HG03095 (cell line): Measurements from ENCODE around the gene KLK4.
A peak's percentile ranks its signal among the peaks of the same experiment; 100 is the strongest.
"Not testable (repeated sequence)": the region's sequence is repeated elsewhere in the genome, so short reads cannot be mapped to it uniquely, and the experiment has no call there.

ENCODE experiments used
- ATAC-seq: cut with Tn5 transposase; IDR thresholded peaks from one replicate; pipeline ENCODE4 v1.9.1; 2021; ENCODE audit warnings: moderate library complexity; ENCODE audit not compliant: unreplicated experiment

Gene KLK4

DNA sequence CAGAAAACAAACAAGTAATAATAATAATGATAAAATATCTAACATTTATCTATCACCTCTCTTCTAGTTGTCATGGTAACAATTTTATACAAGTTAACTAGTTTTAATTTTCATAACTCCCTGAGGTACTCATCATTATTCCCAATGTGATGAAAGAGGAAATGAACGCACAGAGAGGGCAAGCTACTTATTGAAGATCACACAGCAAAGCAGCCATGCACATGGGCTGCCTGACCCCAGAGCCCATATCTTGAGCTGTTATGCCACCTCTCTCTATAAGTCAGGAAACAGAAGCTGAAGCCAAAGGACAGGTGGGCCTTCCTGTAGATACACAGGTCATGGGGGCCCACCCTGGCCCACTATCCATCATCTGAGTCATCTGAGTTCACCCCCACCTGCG lies 4.9 kb upstream of the KLK4 start:
- ATAC-seq = no peak

DNA sequence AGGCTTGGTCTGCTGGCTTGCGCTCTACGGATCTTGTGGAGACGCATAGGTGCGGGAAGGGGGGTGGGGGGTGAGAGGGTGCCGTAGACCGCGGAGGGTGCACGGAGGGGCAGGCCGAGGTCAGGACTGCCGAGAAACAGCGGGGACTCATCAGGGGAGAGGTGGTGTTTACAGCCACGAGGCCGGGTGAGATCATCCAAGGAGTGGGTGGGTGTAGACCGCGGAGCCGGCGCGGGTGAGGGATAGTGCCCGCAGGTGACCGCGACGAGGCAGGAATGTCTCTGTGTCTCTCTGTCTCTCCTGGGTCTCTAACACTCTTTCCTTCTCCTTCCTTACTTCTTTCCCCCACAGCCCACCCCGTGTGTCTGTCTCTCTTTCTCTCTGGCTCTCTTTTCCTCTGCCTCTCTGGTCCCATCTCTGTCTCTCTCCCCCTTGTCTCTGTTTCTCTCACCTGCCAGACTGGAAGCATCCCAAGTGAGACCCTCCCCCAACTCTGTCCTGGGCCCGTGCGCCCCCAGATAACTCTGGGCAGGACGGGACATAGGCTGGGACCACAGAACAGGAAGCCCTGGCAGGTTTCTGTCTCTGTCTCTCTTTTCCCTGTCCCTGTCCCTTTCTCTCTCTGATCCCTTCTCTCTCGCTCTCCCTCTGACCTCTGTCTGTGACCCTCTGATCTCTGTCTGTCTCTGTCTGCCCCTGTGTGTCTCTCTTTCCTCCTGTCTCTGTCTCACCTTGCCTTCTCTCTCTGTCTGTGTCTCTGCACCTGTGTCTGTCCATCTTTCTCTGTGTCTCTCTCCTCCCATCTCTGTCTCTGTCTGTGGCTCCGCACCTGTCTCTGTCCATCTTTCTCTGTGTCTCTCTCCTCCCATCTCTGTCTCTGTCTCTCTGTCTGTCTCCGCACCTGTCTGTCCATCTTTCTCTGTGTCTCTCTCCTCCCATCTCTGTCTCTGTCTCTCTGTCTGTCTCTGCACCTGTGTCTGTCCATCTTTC lies 1.8 kb upstream of the KLK4 start:
- no peak for ATAC-seq

DNA sequence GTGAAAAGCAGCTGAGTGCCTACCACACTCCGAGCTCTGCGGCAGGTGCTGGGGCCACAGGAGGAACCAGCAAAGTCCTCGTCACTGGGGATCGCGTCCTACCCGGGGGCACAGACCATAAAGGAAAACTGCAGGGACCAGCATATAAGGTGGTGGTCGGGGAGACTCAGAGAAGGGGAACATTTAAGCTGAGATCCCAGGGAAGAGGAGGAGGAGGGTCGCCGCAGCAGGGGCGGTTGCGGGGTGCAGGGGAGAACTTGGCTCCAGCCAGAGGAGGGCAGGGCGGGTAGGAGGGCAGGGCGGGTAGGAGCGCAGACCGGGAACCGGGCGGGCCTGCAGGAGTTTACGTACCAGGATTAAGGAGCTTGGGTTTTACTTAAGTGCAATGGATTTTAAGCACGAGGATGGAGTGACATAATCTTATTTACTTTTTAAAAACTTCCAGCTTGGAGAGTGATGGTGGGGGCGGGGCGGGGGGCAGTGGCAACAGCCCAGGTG lies 956 bp upstream of the KLK4 start:
- no peak for ATAC-seq

DNA sequence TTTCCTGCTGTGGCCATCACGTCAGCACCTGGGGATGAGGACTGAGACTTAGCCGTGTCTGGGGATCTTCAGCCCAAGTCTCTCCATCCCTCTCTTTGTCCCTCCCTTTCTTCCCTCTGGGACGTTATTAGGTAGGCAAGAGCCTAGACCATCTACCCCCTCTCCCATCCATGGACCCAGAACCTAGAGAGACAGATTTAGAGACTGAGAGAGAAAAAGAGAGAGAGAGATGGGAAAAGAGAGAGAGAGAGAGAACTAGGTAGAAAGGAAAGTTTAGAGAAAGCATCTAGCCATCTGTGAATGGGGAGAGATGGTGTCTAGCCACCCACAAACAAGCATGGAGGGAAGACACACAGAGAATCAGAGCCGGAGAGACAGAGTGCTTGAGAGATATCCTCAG lies 473 bp downstream of the KLK4 start:
- ATAC-seq = no peak

DNA sequence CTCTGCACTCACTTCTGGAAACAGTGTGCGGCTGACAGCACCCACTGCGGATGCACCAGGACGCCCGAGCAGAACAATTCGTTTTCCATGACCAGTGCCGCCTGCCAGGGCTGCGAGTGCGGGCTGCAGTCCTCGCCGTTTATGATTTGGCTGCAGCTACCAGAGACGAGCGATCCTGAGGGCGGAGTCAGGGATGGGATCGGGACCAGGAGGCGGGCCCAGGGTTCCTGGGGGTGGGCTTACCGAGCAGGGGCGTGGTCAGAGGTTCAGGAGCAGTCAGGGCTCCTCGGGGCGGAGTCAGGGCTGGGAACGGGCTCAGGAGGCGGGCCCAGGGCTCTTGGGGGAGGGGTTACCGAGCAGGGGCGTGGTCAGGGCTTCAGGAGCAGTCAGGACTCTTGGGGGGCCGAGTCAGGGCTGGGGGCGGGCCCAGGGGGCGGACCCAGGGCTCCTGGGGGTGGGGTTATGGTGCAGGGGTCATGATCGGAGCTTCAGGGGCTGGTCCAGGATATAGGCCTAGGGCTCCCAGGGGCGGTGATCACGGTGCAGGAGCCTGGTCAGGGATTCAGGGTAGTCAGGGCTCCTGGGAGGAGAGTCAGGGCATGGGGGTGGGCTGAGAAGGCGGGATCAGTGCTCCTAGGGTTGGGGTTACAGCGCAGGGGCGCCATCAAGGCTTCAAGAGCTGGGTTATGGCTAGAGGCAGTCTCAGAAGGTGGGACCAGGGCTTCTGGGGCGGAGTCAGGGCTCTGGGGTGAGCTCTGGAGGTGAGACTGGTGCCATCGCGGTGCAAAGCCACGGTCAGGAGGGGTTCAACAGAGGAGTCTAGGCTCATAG lies 1.7 kb downstream of the KLK4 start:
- no peak for ATAC-seq

DNA sequence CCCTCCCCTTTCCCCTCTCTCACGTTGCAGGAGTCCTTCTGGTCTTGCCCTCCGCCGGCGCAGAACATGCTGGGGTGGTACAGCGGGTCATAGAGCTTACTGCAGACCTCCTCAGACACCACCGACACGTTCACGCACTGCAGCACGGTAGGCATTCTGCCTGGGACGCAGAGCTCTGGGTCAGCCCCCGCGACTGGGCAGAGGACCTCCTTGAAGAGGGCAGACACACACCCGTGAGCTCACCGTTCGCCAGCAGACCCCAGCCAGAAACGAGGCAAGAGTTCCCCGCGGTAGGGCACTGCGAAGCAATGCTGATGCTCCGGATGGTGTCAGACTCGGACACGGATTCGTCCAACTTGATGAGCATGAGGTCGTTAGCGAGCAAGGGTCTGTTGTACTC lies 2.9 kb downstream of the KLK4 start:
- ATAC-seq = no peak

DNA sequence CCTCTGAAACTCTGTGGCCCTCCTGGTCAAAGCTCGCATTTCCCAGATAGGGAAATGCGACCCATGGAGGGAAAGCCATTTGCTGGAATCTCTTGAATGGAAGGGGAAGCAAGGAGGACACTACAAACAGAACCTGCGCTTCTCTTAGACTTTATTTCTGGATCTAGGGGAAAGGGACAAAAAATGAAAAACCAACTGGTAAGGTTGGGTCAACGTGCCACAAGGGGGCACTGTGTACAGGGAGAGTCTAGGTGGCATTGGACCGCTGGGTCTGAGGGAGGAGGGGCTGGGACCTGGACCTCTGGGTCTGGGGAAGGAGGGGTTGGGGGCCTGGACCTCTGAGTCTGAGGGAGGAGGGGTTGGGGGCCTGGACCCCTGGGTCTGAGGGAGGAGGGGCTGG lies 5.0 kb downstream of the KLK4 start:
- ATAC-seq = no peak

DNA sequence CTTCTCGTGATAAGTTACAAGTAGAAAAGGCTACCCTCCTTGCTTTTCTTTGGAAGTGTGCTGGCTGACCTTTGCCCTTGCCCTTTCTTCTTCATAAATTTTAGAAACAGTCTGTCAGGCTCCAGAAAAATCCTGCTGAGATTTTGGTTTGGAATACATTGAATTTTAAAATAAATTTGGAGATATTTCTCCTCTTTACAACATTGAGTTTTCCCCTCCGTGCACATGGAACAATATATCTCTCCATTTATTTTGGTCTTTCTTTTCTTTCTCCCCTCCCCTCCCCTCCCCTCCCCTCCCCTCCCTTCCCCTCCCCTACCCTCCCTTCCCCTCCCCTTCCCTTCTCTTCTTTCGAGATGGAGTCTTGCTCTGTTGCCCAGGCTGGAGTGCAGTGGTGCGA lies 8.6 kb downstream of the KLK4 start:
- no peak for ATAC-seq

DNA sequence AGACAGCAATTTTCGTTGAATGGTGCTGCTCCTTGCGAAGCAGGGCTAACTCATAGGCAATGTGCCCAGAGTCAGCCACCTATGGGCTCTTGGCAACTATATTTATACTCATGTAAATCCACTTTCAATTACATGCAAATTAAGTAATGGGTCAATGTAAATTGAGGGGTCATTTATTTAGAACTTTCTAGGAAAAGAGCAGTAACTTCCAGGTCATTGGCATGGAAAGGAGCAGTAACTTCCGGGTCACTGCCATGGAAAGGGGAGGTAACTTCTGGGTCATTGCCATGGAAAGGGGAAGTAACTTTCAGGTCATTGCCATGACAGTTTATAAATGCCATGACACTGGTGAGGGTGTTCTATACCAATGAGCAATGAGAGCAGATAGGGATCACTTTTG lies 11.6 kb downstream of the KLK4 start:
- ATAC-seq = no peak

DNA sequence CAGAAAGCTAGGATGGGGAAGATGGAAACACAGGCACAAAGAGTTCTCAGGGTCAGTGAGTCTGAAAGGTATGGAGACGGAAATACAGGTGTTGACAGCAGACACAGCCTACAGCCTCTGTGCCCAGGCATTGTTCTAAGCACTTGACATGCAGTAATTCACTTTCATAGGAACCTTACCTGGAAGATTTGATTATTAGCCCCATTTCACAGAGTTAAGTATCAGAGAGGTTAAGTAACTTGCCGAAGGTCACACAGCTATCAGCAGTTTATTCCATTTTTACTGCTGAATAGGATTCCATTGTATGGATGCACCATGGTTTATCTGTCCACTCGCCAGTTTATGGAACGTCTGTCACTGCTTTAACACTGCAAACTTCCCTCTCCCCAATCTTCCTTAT lies 13.2 kb downstream of the KLK4 start:
- no peak for ATAC-seq

DNA sequence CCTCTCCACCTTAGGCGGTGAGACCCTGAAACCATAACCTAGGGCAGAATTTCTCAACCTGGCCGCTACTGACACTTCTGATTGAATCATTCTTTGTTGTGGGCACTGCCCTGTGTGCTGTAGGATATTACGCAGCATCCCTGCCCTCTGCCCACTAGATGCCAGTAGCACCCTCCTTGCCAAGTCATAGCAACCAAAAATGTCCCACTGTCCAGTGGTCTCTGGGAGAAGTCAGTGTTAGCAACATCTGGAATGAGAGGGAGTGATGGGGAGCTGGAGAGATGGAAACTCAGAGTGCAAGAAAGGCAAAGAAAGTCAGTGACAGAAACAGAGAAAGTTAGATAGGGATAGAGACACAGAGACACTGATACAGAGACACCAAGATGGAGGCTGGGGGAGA lies 13.6 kb downstream of the KLK4 start:
- ATAC-seq = peak; percentile 6

DNA sequence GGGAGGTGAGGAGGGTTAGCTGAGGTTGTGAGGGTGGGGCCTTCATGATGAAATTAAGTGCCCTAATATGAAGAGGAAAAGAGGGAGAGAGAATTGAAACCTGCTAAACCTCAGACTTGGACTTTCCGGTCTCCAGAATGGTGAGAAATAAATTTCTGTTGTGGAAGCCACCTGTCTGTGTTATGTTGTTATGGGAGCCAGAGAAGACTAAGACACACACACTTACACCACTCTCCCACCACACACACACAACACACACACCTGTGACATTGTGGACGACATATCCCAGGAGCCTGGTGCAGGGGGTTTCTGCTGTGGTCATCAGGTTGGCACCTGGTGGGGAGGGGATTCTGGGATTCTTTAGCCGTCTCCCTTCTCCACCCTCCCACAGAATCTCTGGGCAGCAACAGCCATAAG lies 14.0 kb downstream of the KLK4 start:
- peak; percentile 12 for ATAC-seq

DNA sequence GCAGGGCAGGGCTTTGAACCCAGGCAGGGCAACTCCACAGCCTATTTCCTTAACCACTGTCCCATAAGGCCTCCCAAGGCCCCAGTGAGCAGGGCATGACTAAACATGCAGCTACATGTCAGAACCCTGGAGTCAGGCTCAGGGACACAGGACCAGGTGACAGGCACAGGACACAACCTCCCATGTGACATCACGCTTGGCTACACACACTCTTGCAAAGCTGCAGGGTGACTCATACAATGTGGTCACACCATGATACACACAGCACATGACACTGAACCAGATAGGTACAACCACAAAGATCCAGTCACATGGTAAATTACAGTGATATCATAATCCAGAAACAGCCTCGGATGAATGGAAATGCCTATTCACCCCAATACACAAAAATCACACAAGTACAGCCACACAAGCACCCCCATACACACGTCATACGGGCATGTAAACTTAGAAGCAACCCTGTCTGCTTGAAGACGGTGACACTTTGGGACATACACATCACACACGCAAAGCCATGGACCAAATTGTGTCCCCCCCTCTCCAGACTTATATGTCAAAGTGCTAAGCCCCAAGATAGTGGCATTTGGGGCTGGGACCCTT lies 14.5 kb downstream of the KLK4 start:
- peak; percentile 85 for ATAC-seq

DNA sequence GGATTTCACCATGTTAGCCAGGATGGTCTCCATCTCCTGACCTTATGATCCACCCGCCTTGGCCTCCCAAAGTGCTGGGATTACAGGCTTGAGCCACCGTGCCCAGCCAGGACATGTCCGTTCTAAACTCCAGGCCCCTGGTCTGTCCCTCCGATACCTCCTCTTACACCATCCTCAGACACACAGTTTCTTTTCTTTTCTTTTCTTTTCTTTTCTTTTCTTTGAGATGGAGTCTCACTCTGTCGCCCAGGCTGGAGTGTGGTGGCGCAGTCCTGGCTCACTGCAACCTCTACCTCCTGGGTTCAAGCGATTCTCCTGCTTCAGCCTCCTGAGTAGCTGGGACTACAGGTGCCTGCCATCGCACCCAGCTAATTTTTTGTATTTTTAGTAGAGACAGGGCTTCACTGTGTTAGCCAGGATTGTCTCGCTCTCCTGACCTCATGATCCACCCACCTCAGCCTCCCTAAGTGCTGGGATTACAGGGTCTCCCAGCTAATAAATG lies 15.1 kb downstream of the KLK4 start:
- ATAC-seq = not testable (repeated sequence)

DNA sequence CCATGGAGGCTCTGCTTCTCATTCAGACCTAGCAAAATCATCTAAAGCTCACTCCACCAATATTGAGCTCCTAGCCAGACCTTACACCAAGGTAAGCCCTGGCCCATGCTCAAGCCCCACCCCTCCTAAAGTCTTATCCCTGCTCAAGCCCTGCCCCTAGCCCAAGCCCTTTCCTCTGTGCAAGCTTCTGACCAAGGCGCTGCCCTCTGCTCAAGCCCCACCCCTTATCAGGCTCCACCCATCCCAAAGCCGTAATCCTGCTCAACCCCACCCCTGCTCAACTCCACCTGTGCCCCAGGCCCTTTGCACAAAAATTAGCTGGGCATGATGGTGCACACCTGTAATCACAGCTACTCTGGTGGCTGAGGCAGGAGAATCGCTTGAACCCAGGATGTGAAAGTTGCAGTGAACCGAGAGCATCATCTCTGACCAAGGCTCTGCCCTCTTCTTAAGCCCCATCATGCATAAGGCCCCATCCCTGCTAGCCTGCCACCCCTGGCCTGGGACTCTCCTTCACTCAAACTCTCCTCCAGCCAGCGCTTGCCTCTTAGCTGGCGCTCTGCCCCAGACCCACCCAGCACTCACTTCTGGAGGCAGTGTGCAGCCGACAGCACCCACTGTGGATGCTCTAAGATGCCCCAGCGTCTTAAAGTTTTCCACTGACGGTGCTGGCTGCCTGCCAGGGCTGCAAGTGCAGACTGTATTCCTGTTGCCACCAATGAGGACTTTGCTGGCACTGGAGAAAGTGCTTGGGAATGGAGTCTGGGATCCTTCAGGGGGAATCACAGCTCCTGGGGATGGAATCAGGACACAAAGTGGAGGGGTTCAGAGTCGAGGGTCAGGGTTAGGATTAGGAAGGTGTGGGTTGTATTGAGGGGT lies 16.5 kb downstream of the KLK4 start:
- no peak for ATAC-seq

DNA sequence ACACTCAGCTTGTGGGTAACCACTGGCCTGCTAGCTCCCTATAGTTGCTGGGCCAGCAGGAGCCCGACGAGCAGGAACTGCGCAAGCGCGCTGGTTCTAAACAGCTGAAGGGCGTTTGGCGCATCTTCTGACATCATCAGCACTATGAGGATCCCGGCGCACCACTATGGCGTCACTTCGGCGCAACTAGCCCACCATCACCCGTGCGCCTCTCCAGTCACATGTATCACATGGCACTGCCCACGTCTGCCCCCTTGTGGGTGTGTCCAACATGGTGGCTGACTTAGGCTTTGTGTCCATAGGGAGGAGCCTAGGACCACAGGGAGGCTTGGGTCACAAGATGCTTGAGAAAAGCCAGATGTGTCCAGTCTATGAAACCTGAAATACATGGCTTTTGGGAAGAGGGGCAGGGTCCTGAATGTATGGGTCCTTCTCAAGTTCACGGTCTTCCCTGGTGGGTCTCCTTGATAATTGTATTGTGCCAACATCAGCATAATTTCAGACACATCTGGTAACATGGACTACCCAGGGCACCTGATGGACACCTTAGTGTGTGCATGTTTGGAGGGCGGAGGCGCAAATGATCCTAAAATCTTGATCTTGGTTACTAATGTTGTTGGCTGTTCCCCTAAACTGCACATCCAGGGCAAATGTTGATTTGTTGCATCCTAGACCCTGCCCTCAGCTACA lies 18.0 kb downstream of the KLK4 start:
- ATAC-seq = no peak

DNA sequence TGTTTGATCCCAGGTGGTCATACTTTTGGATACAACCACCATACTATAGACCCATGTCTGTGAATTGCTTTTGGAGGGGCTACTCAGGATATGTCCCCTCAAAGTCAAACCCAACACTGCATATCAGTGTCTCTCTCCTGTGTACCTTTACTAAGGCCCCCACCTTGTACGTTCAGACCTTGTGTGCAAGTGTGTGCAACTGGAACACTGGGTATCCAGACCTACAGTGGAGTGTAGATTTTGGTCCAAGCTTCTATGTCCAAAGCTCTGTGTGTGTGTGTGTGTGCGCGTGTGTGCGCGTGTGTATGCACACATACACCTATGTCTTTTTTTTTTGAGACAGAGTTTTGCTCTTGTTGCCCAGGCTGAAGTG lies 20.0 kb downstream of the KLK4 start:
- no peak for ATAC-seq

DNA sequence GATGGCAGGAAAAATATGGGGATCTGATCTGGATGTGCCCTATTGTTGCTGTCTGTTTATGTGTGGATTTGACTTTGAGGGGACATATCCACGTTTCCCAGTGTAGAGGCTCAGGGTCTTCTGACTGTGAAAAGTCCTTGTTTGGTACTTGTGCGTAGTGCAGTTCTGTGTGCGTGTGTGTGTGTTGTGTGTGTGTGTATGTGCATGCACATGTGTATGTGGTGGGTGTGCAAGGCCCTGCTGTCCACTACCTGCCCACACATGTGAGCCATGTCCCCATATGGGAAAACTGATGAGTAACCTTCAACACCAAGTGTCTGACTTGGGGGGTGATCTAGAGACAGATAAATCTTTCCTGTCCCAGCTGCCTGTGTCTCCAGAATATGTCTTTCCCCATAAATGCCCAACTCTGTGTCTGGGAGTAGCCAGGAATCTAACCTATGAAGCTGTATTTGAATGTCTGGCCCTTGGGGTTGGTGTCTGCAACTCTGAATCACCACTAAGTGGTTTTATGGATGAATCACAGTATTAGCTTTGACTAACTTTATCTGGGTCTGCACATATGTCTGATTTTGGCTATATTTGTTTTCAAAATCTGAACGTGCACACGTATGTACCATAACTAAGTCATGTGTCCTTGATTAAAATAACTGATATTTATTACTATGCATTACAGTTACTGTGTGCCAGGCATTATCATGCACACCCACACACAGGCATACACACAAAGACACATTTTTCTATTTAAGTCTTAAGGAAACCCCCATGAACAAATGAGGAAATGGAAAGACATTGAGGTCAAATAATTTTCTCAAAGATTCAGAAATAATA lies 20.6 kb downstream of the KLK4 start:
- no peak for ATAC-seq

DNA sequence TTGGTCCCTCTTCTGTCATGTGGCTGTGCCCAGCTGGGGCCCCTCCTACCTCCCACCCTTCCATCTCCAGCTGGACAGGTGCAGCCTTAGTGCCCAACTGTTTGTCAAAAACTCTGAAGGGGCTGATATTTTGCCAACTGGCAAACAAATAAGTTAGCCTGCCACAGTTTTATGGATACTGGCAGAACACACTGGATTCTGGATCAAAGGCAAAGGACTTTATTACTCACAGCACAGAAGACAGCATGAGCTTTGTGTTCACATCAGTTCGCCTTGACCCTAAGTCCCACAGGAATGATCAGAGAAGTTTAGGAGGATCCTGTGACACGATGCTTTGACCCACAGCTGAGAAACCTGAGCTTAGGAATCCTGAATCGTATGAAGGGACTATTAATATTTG lies 21.6 kb downstream of the KLK4 start:
- ATAC-seq = no peak
